Activated naive CD4-positive, alpha-beta T cell treated with anti-CD3 and anti-CD28 coated beads, Interleukin-2, amount 50 U/mL, for 16 hours (primary cell): ENCODE measurements around the gene SMYD3.
"Not testable (repeated sequence)": the region's sequence is repeated elsewhere in the genome, so short reads cannot be mapped to it uniquely, and the experiment has no call there.

Experiments
- DNase-seq: peaks from one replicate; pipeline ENCODE4 v3.0.0-alpha.2; 2020

SMYD3 gene

DNA sequence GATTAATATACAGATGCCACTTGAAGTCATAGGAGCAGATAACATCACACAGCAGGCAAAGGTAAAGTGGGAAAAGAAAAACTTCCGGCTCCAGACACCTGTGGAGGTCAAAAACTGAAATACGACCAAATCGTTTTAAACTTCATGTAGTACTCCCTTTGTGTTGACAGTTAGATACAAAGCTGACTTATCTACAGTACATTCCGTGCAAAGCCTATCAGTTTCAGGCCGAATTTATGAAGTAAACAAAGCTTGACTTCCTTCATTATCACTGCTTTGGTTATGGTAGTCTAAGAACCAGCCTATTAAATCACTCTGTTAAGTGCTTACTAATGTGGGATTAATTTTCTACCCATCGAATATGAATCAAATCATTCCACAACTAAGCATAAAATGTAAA lies 156.3 kb downstream of the SMYD3 start:
- DNase-seq, result no peak

DNA sequence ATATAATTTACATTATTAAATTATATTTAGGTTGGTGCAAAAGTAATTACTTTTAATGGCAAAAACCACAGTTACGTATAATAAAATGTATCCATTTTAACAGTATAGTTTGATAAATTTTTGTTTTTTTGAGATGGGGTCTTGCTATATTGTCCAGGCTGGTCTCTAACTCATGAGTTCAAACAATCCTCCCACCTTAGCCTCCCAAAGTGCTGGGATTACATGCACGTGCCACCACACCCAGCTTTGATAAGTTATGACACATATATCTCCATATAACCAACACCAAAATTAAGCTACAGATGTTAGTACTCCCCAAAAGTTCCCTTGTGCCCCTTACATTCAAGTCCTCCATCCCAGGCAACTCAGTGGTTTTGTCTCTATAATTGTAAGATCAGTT lies 163.1 kb downstream of the SMYD3 start:
- no peak for DNase-seq

DNA sequence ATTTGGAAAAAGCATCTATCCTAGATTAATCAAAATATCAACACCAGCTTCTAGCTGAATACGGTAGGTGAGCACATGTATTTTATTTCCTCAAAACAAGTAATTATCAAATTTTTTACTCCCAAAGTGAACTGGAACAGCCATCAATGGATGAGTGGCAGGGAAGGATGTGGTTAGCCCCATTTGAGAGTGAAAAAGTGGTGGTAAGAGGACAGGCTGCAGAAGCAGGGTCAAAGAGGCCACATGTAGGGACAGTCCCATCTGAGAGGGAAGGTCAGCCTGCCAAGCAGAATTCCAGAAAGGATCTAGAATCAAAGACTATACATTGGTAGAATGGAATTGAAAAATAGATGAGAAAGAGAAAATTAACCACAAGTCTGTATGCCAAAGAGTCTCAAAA lies 163.8 kb downstream of the SMYD3 start:
- DNase-seq, result no peak

DNA sequence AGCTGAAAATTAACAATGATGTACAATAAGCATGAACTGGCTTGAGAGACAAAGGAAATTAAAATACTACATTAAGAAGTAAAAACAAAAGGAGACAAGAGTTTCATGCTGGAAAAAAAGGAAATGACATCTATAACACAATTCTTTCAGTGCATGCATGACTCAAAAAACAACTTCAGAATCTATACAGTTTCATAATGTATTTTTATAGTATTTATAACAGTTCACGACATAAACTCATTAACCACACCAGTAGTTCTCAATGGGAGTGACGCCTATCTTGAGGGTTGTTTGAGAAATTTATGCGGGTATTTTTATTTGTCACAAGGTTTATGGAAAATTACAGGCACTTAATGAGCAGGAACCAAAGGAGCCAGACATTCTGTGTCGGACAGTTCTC lies 168.5 kb downstream of the SMYD3 start:
- DNase-seq, result no peak

DNA sequence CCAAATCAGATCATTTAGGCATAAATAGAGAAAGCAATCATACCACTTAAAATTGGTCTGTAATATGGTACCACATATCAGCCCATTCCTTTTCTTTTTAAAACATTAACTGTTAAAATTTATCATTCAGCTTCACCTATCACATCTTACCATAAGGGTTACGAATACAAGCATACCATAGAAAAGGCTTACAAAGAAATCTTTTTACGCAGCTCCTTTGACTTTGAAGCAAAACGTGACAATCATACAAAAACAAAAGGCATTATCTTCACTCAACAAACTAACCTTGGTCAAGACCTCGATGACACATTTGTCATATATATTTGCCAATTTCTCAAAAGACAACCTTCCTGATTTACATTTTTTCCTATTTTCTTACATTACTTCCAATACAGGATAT lies 169.0 kb downstream of the SMYD3 start:
- no peak for DNase-seq

DNA sequence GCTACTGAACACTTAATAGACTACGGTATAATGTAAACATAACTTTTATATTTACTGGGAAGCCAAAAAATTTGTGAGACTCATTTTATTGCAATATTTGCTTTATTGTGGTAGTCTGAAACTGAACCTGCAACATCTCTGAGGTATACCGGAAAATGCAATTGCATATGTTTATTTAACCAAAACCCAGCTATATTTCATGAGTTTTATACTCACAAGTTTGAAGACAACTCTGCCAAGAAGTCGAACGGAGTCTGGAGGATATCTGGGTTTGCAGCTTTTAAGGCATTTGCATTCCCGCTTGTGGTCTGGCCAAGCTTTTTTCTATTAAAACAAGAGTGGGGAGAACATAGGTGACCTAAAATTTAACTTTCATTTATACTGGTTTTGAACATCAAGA lies 171.9 kb downstream of the SMYD3 start:
- DNase-seq, result no peak

DNA sequence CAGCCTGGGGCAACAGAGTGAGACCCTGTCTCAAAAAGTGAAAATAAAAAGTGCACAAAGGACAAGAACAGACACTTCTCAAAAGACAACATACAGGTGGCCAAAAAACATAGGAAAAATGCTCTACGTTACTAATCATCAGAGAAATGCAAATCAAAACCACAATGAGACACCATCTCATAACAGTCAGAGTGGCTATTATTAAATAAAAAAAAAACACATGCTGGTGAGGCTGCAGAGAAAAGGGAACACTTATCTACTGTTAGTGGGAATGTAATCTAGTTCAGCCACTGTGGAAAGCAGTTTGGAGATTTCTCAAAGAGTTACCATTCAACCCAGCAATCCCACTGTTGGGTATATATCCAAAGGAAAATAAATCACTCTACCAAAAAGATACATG lies 173.2 kb downstream of the SMYD3 start:
- no peak for DNase-seq

DNA sequence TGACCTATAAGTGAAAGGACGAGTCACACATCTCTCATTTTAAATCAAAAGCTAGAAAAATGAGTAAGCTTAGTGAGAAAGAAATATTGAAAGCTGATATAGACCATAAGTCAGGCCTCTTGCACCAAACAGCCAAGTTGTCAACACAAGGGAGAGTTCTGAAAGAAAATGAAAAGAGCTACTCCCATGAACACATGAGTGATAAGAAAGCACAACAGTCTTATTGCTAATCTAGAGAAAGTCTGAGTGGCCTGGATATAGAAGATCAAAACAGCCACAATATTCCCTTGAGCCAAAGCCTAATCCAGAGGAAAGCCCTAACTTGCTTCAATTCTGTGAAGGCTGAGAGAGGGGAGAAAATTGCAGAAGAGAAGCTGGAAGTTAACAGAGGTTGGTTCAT lies 175.0 kb downstream of the SMYD3 start:
- DNase-seq, result no peak

DNA sequence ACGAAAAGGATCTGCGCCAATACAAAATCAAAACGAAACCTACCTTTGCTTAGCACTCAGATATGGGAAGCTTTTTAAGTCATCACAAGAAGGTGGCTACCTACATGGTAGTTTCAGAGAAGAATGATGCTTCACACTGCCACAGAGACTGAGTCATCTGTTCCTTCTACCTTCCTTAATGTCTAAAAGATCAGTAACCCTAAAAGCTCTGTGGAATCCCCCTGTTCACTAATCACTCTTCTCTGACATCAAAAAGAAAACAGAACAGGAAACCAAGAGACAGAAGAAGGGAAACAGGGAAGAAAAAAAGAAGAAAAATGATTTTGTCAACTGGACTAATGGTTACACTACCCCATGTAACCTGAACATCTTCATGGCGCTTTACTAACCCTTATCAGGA lies 177.2 kb downstream of the SMYD3 start:
- no peak for DNase-seq

DNA sequence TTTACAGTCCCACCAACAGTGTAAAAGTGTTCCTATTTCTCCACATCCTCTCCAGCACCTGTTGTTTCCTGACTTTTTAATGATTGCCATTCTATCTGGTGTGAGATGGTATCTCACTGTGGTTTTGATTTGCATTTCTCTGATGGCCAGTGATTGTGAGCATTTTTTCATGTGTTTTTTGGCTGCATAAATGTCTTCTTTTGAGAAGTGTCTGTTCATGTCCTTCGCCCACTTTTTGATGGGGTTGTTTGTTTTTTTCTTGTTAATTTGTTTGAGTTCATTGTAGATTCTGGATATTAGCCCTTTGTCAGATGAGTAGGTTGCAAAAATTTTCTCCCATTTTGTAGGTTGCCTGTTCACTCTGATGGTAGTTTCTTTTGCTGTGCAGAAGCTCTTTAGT lies 177.8 kb downstream of the SMYD3 start:
- DNase-seq, result not testable (repeated sequence)

DNA sequence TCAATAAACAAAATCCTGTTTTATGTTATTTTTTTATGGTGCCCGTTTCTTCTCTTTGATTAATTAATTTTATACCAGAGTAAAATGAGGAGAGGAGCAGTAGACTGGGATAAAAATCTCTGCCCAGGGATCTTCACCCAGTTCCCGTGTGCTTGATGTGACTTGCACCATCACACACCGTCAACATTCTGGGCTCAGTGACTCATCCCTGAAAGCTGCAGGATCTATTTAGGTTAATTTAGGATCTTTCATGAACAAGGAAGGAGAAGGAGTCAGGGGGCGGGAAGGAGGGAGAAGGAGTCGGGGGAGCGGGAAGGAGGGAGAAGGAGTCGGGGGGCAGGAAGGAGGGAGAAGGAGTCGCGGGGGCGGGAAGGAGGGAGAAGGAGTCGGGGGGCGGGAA lies 182.4 kb downstream of the SMYD3 start:
- DNase-seq, result no peak

DNA sequence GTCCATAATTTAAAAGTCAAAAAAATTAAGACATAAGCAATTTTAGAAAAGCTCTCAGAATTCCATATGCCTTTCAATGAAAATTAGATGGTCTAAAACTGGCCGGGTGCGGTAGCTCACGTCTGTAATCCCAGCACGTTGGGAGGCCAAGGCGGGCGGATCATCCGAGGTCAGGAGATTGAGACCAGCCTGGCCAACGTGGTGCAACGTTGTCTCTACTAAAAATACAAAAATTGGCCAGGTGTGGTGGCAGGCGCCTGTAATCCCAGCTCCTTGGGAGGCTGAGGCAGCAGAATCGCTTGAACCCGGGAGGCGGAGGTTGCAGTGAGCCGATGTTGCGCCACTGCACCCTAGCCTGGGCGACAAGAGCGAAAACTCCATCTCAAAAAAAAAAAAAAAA lies 183.0 kb downstream of the SMYD3 start:
- DNase-seq, result not testable (repeated sequence)

DNA sequence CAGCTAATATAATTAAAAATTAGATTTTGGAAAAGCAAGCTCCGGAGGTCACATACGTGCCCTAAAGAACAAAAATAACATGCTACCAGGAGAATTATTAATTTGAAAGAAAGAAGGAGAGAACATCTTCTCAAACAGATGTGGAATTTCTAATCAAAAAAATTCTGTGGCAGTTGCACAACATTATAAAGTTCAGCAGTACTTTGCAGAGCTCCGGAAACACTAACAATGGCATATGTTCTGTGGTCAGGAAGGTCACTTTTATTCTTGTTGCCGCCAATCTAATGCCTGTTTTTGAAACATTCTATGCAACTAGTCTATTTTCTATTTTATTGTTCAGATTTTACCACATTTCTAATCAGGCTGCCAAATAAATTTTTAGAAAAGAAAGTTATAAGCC lies 186.8 kb downstream of the SMYD3 start:
- DNase-seq, result no peak

DNA sequence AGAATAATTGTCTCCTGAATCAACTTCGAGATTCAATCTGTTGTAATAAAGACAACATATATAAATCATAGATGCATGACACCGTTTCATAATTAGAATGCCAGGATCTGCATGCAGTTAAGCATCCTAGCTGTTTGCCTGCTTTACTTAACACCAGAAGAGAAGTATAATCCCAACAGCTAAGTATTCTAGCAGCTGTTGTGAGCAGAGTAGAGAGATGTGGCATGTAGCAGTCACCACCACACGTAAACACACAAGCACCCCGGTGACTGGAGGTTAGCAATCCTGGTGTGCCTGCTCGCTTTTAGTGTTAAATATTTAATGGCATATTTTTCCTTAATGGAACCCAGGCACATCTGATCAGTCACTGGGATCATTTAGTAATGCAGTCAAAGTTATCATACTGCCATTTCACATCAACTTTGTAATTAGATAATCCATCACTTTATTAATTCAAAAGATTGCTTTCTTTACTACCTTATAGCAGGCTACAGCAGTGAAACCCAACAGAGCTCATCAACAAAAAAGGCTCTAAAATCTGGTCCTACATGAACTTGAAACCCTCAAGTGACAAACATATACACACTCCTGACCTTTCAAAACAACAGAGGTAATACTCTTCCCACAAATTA lies 187.9 kb downstream of the SMYD3 start:
- no peak for DNase-seq

DNA sequence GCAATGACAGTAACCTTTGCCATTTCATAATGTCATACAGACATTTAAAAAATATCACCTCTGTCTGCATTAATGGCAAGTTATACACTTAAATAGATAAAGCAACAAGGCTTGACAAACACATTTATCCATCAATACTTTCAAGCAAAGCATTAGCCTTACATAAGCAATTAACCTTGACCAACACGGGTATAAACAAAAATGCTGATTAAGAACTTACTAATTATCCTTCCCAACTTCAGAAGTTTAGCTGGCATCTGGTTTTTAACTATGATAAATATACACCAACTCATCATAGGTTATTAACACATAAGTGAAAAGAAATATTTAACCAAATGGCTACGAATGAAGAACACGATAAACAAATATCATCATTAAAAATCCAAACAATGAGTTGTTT lies 188.5 kb downstream of the SMYD3 start:
- DNase-seq, result no peak

DNA sequence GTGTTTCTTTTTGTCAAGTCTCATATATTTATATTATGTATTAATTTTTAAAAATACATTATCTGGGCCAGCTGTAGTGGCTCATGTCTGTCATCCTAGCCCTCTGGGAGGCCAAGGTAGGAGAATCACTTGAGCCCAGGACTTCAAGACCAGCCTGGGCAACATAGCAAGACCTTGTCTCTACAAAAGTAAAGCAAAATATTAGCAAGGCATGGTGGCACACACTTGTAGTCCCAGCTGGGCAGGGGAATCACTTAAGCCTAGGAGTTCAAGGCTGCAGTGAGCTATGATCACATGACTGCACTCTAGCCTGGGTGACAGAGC lies 189.1 kb downstream of the SMYD3 start:
- no peak for DNase-seq

DNA sequence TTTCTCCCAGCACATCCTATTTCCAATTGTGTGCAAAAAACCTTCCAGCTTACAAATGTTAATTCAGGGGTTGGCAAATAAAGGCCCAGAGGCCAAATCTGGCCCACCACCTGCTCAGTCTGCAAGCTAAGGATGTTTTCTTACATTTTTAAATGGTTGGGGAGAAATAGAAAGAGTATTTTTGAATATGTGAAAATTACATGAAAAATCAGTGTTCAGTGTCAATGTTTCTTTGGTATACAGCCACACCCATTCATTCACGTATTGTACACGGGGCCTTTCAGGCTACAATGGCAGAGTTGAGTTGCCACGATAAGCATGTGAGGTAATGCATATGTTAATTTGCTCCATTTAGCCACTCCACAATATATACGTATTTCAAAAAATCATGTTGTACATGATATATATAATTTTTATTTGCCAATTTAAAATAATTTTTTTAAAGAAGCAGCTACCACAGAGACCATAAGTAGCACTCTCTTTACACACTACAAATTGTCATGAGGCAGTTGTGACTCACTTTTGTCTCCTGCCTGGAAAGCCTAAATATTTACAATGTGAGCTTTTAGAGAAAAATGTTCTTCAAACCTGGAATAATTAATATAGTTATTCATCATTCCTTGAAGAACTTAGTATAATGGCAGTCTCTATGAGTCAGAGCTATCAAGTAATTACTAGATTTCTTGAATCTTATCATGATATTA lies 189.6 kb downstream of the SMYD3 start:
- no peak for DNase-seq

DNA sequence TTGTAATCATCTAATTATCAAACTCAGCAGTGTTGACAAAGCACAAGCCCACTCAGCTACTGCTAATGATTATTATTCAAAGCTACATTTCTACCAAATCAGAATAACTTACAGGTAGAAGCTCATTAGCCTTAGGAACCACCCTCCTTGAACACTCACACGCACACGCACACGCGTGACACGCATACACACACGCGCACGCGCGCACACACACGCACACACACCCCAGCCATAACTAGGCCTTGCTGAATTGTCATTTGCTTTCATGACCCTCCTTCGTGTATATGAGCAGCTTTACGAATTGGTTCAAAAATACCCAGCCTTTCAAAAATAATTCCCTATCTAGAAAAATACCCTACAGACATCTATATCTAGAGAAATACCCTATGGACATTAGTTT lies 195.6 kb downstream of the SMYD3 start:
- DNase-seq, result no peak

DNA sequence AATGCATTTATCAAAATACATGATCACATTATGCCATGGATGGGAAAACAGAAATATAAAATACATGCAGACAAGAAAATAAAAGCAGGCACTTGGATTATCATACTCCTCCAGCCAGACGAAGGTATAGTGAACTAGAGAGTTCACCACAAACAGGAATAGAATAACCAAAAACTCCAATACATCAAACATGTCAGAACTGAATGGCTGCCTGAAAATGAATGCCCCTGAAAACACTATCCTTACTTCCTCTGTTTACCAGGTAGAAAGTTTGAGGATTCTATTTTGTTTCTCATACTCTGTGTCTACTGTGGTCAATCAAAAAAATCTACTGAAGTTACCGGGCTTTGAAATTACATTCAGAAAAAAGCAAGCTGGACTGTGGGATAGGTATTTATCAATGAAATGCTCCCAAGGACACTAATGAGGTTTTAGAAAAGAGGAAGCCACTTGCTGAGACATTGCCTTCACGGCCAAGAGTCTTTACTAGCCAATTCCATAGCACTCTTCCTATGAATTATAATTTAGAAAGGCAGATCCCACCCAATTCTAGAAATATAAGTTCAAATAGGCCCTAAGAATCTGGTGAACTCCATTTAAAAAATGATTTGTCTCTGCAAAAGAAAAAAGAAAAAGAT lies 197.7 kb downstream of the SMYD3 start:
- DNase-seq, result no peak

DNA sequence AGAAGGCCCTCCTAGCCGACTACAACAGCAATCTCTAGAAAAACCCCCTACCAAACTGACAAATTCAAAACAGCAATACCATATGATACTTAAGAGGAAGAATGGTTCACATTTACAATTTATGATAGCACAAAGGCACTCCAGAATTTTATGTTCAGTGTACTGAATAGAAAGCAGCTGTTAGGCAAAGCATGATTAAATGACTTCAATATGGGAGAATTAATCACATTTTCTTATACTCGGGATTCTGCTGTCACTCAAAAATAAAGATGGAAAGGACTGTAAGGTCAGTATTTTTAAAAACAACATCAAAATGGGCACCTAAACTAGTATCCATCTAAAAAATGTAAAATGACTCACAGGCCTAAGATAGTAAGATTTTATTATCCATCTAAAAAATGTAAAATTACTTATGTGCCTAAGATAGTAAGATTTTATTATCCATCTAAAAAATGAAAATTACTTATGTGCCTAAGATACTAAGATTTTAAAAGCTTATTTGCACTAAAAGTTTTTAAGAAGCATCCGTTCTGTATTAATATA lies 198.5 kb downstream of the SMYD3 start:
- no peak for DNase-seq

DNA sequence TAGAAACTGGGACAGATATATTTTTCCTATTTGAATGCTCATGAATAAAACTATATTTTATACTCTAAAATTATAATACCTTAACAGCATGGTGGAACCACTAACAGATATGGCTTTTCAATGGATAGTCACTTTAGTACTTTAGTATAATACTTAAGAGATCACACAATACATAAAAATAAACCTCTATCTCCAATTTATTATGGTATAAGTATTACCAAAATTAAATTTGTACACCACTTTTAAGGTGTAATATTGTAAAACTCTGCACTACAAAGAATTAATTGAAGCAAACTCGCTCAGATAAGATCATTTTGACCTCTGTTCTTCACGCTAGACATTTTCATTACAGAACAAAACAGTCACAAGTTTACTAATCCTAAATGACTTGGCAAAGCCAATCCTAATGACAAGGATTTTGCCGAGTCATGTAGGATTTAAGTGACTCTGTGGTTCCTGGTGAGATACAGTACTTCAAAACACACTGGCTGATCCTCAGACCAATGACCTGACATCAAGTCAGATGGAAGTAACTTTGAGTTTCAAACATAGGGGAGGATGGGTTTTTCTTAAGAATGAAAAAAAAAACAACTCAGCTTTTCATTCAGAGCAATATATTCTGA lies 200.6 kb downstream of the SMYD3 start:
- DNase-seq, result no peak

DNA sequence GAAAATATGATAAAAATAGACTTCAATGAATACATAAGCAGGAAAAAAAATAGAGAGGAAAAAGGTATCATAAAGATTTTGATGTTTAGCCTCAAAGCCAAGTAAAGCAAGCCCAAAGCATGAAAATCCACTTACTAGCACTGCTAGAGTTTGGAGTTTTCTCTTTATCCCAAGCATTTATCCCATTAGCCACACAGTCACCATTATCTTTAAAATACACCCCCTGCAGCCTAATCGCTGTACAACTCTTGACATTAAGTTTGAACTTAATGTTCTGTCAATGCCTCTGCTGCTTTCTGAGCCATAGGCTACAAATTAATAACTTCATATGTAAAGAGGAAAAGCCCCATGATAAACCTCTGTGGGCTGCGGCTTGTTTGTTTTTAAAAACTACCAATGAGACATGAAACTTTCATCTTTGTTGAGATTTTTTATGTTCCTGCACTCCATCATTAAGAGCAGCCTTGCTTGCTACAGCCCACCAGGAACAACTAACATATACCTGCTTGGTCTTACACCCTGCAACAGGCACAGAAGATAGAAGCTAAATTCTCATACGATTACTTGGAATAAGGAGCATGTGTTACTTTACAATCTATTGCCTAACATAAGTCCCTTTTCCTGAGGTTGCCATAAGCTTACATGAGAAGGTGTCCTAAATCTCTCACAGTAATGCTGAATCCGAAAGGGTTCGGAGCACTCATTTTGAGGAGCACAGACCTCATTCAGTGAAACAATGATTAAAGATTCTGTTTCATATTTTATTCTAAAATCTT lies 202.4 kb downstream of the SMYD3 start:
- no peak for DNase-seq

DNA sequence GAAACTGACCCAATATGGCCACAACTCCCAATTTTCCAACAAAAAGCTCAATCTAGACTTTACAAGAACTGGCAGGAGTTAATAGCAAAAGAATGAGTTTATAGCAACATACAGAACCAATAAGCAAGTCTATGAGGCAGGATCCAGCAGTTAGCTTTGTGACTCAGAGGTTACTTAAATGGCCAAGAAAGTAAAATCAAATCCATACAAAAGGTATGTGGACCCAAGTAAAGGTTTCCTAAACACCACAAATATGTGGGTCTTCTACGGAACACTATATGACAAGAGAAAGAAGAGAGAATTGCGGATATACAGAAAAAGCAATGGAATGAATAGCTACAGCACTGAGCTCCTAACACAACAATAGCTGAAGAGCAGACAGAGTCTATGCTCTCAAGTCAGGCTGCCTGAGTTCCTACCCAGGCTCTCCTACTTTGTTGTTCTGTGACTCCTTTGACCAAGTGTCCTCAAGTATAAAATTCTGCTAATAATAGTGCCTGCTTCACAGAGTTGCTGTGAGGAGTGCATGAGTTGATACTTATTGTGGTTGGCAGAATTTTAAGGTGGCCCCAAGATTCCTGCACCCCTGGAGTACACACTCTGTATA lies 204.3 kb downstream of the SMYD3 start:
- DNase-seq, result no peak
